ENCODE data around the gene CEP57. TPM values are rescaled to one million over a fixed set of nuclear protein-coding genes. Genes with fewer than 3 reads are reported as not detected.

Gene CEP57
- total RNA-seq, 1 experiment from 2014 or later, result 58.0 TPM

DNA sequence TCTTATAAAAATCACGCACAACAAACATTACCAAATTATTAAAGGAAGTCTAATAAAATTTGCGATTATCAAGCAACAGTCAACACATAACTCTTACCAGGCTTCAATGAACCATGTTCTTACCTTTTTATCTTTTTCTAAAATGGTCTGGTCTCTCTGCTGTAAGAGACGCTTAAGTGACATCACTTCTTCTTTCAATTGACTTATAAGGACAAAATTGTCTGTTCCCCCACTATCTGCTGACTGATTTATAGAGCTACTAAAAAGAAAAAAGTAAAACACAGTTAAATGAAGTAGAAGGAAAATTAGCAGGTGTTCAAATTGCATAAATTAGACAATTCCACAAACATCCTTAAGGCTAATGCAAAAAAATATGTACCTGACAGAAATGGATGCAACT, 11.6 kb upstream of the CEP57 start:
- no peak overlapping the region for H3K23ac ChIP-seq (ENCODE audit: insufficient read length, low read depth, low read length)
- no peak overlapping the region for H3K27ac ChIP-seq (ENCODE audit: insufficient read length, low read depth, low read length)
- H3K27me3 Mint-ChIP-seq (ENCODE audit: low read depth), result no peaks in the 10 kb centered on the region
- no peak overlapping the region for H3K56ac ChIP-seq (ENCODE audit: insufficient read length, low read depth, low read length)
- no peak overlapping the region for H2AFZ ChIP-seq (ENCODE audit: low read length)
- no peaks in the 10 kb centered on the region for H3K4me1 ChIP-seq (ENCODE audit: insufficient read depth, low read length)
- no peak overlapping the region for H4K91ac ChIP-seq (ENCODE audit: insufficient read length, low read depth, low read length)
- H3K4me3 Mint-ChIP-seq, result no peak overlapping the region
- no peak overlapping the region for H2BK15ac ChIP-seq (ENCODE audit: low read depth, low read length)
- no peak overlapping the region for H3K4me2 ChIP-seq (ENCODE audit: insufficient read depth, insufficient read length, low read length)
- no peak overlapping the region; the same call in 1 of the 2 replicates for H3K14ac ChIP-seq (ENCODE audit: insufficient read depth, low read length)
- no peaks in the 10 kb centered on the region for H3K9me3 ChIP-seq (ENCODE audit: control insufficient read depth, low read depth, low read length)
- no peak overlapping the region for H2BK12ac ChIP-seq (ENCODE audit: insufficient read length, low read depth, low read length)
- H2BK5ac ChIP-seq (ENCODE audit: insufficient read length, low read length), result no peak overlapping the region
- no peak overlapping the region for H4K5ac ChIP-seq (ENCODE audit: insufficient read length, low read depth, low read length)
- no peak overlapping the region for H3K27ac Mint-ChIP-seq
- no peak for DNase-seq
- H3K27me3 ChIP-seq (ENCODE audit: insufficient read depth, low read length), result no peaks in the 10 kb centered on the region
- H3K9me3 Mint-ChIP-seq, result no peaks in the 10 kb centered on the region
- H3K36me3 Mint-ChIP-seq (ENCODE audit: insufficient read depth in 1 of 3, low read depth in 3 of 3), result peaks cover 29 to 85% (median 81%) of the 10 kb centered on the region in 3 experiments
- no CpG with 5 or more reads among the region's 3 CpGs for WGBS (ENCODE audit: extremely low coverage, insufficient read length, low lambda C conversion rate)
- no peaks in the 10 kb centered on the region for H3K79me1 ChIP-seq (ENCODE audit: insufficient read depth, low read depth, low read length, poor library complexity, severe bottlenecking)
- H3K9ac ChIP-seq (ENCODE audit: extremely low read depth, insufficient read length, low read length), result no peak overlapping the region
- peaks cover 0 to 2% of the 10 kb centered on the region in 2 experiments; a peak in 1 of 4 replicates for H3K4me1 Mint-ChIP-seq
- no peak overlapping the region for H3K4ac ChIP-seq (ENCODE audit: low read depth, low read length)
- no peak overlapping the region for H2BK120ac ChIP-seq (ENCODE audit: low read depth, low read length, poor library complexity, severe bottlenecking)
- H2AK5ac ChIP-seq (ENCODE audit: insufficient read length, low read length), result no peak overlapping the region
- TF ChIP-seq, protein P1, sequence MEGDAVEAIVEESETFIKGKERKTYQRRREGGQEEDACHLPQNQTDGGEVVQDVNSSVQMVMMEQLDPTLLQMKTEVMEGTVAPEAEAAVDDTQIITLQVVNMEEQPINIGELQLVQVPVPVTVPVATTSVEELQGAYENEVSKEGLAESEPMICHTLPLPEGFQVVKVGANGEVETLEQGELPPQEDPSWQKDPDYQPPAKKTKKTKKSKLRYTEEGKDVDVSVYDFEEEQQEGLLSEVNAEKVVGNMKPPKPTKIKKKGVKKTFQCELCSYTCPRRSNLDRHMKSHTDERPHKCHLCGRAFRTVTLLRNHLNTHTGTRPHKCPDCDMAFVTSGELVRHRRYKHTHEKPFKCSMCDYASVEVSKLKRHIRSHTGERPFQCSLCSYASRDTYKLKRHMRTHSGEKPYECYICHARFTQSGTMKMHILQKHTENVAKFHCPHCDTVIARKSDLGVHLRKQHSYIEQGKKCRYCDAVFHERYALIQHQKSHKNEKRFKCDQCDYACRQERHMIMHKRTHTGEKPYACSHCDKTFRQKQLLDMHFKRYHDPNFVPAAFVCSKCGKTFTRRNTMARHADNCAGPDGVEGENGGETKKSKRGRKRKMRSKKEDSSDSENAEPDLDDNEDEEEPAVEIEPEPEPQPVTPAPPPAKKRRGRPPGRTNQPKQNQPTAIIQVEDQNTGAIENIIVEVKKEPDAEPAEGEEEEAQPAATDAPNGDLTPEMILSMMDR (conservative IDR thresholded peaks at IDR 0.05), result no peak
- no peak overlapping the region for H4K8ac ChIP-seq (replicated peaks; ENCODE audit: insufficient read length, low read depth, low read length)
- no peaks in the 10 kb centered on the region for H3K23me2 ChIP-seq (ENCODE audit: insufficient read length, low read depth, low read length, poor library complexity, severe bottlenecking)
- no peak overlapping the region for H2BK20ac ChIP-seq (ENCODE audit: low read depth, low read length, poor library complexity, severe bottlenecking)
- H3K79me2 ChIP-seq (ENCODE audit: insufficient read depth, low read length), result no peaks in the 10 kb centered on the region
- H4K20me1 ChIP-seq (ENCODE audit: control insufficient read depth, insufficient read depth, insufficient read length), result no peaks in the 10 kb centered on the region
- H3T11ph ChIP-seq (ENCODE audit: low read length), result no peak overlapping the region
- H3K18ac ChIP-seq (ENCODE audit: insufficient read length, low read depth, low read length), result no peak overlapping the region

All from H9 (cell line).